GM21825 (cell line): ENCODE data around the gene MTFR1L.

Experiments
- ATAC-seq: cut with Tn5 transposase; IDR thresholded peaks from one replicate; pipeline ENCODE4 v1.9.1; 2021; ENCODE audit warnings: mild to moderate bottlenecking, moderate library complexity; ENCODE audit not compliant: unreplicated experiment

Gene MTFR1L

DNA sequence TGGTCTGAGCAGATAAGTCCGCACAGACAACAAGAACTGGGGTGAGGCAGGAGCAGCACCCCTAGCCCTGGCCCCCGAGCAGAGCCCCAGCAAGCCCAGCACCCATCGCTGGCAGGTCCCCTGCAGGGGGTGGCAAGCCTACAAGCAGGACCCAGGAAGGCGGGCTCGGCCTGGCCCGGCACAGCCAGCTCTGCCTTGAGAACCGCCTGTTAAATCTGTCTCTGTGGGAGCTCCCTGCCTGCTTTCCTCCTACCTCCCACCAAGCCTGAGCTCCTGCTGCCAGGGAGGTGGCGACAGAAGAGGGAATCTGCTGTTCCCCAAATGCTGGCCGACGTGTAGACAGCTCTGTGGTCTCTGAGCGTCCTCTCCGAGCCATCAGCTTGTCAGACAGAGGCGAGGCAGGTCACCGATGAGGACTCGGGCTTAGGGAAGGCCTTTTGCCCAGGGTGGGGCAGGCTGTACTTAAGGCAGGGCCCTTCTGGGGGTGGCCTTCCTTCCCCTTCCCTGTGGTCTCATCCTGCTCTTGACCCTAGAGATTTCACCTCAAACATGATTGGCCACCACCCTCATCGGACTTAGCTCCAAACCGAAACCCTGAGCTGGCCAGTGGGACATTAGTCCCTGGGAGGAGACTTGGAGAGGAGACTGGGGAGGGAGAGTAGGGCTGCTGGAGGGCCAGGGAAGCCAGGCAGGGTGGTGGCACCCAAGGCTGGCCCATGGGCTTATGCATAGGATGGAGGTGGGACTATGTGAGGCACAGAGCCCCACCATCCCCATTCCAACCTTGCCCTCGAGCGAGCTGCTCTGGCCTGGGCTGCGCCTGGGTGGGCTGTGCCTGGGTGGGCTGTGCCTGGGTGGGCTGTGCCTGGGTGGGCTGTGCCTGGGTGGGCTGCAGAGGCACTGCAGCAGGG is 12.0 kb upstream of the MTFR1L start:
- ATAC-seq: no peak

DNA sequence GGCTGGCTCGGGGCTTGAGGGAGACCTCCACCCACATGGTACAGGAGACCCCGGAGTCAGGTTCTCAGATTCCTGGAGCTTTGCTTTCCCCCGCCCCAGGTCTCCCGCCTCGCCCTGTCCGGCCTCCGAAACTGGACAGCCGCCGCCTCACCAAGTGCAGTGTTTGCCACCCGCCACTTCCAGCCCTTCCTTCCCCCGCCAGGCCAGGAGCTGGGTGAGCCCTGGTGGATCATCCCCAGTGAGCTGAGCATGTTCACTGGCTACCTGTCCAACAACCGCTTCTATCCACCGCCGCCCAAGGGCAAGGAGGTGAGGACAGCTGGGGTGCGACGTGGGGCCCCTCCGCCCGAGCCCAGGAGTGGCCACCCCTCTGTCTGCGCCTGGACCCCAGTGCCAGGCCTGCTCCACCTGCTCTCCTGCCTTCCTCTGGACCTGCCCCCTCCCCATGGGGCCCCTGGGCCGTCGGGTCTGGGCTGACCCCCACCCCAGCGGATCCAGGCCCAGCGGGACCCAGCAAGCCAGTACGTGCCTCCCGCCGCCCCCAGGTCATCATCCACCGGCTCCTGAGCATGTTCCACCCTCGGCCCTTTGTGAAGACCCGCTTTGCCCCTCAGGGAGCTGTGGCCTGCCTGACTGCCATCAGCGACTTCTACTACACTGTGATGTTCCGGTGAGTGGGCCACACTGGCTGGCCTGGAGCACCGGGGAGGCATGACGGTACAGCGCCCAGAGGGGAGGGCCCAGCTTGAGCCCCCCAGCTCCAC is 11.1 kb upstream of the MTFR1L start:
- no peak for ATAC-seq

DNA sequence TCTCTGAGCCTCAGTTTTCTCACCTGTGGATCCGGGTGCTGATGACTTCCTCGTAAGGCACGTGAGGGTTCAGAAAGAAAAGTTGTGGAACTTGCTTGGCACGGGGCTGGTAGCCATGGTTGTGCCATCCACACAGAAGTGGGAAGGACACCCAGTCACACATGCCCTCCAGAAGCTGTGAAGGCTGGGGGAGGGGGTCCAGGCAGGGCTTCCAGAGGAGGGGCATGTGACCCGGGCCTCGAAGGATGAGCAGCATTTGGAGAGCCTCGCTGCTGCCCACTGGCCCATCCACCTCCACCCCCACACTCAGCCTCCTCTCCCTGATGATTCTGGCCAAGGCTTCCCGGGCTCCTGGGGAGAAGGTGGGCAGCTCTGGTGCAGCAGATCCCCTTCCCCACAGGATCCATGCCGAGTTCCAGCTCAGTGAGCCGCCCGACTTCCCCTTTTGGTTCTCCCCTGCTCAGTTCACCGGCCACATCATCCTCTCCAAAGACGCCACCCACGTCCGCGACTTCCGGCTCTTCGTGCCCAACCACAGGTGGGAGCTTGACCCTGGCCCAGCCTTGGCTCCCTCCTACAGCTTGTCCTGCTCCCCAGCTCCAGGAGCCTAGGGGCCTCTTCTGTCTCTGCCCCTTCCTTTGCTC is 10.3 kb upstream of the MTFR1L start:
- ATAC-seq: no peak

DNA sequence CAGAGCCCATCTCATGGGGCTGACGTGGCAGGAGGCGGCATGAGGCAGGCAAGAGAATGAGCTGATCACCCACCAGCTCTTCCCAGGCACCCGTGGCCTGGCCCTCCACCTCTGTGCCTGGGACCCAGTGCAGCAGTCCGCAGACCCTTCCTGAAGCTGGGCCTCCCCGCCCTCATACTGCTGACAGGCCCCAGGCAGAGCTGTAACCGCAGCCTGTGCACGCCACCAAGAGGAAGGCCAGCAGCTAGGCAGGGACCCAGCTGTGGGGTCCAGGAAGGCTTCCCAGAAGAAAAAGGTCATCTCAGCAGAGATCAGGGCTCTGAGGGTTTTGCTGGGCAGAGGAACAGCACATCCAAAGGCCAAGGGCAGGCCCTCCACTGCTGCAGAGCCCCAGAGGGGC is 9.8 kb upstream of the MTFR1L start:
- no peak for ATAC-seq

- ATAC-seq: no peak
Observed at GRCh38 chr1:25810341-25811299, 9.1 kb upstream of the MTFR1L start.

GRCh38 chr1:25811384-25812082 is 8.2 kb upstream of the MTFR1L start:
- ATAC-seq: no peak

- no peak for ATAC-seq
Observed at GRCh38 chr1:25813071-25813733, 6.6 kb upstream of the MTFR1L start.

- no peak for ATAC-seq
Observed at GRCh38 chr1:25813734-25814471, 5.9 kb upstream of the MTFR1L start.

- no peak for ATAC-seq
Observed at GRCh38 chr1:25814549-25815087, 5.1 kb upstream of the MTFR1L start.

DNA sequence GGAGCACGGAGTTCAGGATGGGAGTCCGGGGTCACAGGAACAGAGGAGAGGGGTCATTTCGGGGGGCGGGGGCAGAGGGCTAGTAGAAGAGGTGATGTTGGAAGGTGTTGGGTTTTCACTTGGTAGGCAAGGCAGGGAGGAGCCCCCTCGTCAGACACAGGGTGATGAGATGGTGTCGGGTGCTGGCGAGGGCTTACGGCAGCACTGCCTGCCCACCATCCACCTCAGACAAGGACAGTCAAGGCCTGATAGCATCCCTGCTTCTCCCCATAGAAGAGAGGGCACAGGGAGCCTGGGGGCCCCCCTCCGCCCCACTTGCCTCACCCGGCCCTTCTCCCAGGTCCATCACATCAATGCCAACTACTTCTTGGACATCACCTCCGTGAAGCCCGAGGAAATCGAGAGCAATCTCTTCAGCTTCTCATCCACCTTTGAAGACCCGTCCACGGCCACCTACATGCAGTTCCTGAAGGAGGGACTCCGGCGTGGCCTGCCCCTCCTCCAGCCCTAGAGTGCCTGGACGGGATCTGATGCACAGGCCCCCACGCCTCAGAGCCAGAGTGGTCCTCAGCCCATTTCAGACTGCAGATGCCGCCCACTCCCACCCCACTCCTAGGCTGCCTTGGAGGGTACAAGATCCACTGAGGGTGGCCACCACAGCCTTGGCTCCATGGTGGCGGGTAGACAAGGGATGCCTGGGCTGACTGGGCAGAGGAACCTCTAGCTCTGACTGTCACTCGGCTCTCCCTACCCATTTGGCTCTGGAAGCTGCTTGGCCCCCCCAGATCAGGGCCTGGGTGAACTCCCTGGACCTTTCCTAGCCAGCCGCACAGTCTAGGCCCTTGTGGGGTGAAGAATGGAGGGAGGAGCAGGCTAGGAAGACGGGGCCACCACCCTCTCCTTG is 4.3 kb upstream of the MTFR1L start:
- ATAC-seq: no peak

GRCh38 chr1:25816112-25816718 is 3.5 kb upstream of the MTFR1L start:
- ATAC-seq: no peak

DNA sequence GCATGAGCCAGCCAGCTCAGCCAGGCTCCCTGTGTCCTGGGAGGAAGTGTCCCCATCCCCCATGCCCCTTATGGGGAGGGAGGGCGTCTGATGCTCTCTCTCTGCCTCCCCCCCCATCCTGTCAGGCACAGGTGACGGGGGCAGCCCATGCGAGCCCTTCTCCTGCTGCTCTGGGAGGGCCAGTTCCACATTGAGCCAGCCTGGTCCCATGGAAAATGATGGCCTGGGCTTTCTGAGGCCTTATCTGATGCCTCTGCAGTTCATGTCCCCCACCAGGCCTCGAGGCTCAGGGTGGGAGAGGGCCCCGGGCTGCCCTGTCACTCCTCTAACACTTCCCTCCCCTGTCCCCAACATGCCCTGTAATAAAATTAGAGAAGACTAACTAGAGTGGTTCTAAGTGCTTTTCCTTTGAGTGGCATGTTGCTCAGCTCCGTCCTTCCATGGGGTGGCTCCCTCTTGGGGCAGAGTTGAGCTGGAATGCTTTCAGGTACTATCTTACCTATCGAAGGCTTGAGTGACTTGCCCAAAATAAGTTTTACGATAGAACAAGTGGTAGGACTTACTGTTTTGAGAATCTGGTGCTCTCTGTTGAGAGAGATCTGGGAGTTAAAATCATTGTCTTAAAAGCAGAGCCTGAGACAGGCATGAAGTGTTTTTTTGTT is 1.8 kb upstream of the MTFR1L start:
- no peak for ATAC-seq

DNA sequence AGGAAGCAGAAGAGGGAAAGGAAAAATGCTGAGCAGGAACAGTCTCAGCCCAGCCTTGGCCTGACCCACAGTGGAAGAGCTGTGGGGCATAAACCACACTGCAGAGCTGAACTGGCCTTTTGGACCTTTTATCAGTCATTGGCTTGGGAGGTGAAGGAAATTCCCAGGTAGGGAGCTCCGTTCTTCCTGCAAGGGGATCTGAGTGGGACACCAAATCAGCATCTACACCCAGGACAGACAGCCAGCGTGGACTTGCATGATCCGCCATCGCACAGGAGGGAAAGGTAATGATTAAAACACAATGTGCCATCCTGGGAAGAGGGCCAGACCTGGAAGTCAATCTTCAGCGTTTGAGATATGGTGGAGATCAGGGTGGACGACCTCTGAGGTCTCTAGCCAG is 1.2 kb upstream of the MTFR1L start:
- ATAC-seq: no peak

- peak; percentile 40 for ATAC-seq
Observed at GRCh38 chr1:25820247-25821111, 725 bp downstream of the MTFR1L start.

- ATAC-seq: no peak
Observed at GRCh38 chr1:25821112-25821476, 1.3 kb downstream of the MTFR1L start.
